ENCODE data around the gene DDX52.
"Not testable (repeated sequence)": the region's sequence is repeated elsewhere in the genome, so short reads cannot be mapped to it uniquely, and the experiment has no call there.

DDX52 gene

GRCh38 chr17:37643118-37643766, at the start of gene DDX52:
Gene DDX52 (minus strand): TSS chr17:37643446. CDS start chr17:37643420, 26 bp downstream.
- no peak for TF ChIP-seq CTCF (IDR thresholded peaks at IDR 0.05; ENCODE audit: control insufficient read depth, extremely low read depth, insufficient read depth)
- DNase-seq (ENCODE audit: low read depth), result peak; percentile 90
- H3K4me3 ChIP-seq (ENCODE audit: low read depth, low read length), result peak within 1 kb of the TSS; percentile 87

- no peak for DNase-seq (ENCODE audit: low read depth)
- H3K4me3 ChIP-seq (ENCODE audit: low read depth, low read length), result no peak overlapping the region
- TF ChIP-seq CTCF (IDR thresholded peaks at IDR 0.05; ENCODE audit: control insufficient read depth, extremely low read depth, insufficient read depth), result no peak
These were observed 48.6 kb upstream of the DDX52 start for GRCh38 chr17:37691807-37692206.

- TF ChIP-seq CTCF (IDR thresholded peaks at IDR 0.05; ENCODE audit: control insufficient read depth, extremely low read depth, insufficient read depth), result no peak
- H3K4me3 ChIP-seq (ENCODE audit: low read depth, low read length), result no peak overlapping the region
- no peak for DNase-seq (ENCODE audit: low read depth)
These were observed 46.1 kb upstream of the DDX52 start for GRCh38 chr17:37689317-37689716.

GRCh38 chr17:37683454-37683984, 40.3 kb upstream of the DDX52 start:
- no peak for DNase-seq (ENCODE audit: low read depth)
- TF ChIP-seq CTCF (IDR thresholded peaks at IDR 0.05; ENCODE audit: control insufficient read depth, extremely low read depth, insufficient read depth), result no peak
- no peak overlapping the region for H3K4me3 ChIP-seq (ENCODE audit: low read depth, low read length)

GRCh38 chr17:37682007-37682406, 38.8 kb upstream of the DDX52 start:
- H3K4me3 ChIP-seq (ENCODE audit: low read depth, low read length), result no peak overlapping the region
- DNase-seq (ENCODE audit: low read depth), result no peak
- TF ChIP-seq CTCF (IDR thresholded peaks at IDR 0.05; ENCODE audit: control insufficient read depth, extremely low read depth, insufficient read depth), result no peak

- H3K4me3 ChIP-seq (ENCODE audit: low read depth, low read length); DNase-seq (ENCODE audit: low read depth): not testable (repeated sequence)
These were observed 36.7 kb upstream of the DDX52 start for GRCh38 chr17:37679995-37680394.

GRCh38 chr17:37678036-37678435, 34.8 kb upstream of the DDX52 start:
- DNase-seq (ENCODE audit: low read depth), result no peak
- no peak overlapping the region for H3K4me3 ChIP-seq (ENCODE audit: low read depth, low read length)
- no peak for TF ChIP-seq CTCF (IDR thresholded peaks at IDR 0.05; ENCODE audit: control insufficient read depth, extremely low read depth, insufficient read depth)
